ENCODE results near the gene PRICKLE4. TPM values are rescaled to one million over a fixed set of nuclear protein-coding genes. Genes with fewer than 3 reads are reported as not detected.
A peak's percentile ranks its signal among the peaks of the same experiment; 100 is the strongest.

PRICKLE4 gene, protein sequence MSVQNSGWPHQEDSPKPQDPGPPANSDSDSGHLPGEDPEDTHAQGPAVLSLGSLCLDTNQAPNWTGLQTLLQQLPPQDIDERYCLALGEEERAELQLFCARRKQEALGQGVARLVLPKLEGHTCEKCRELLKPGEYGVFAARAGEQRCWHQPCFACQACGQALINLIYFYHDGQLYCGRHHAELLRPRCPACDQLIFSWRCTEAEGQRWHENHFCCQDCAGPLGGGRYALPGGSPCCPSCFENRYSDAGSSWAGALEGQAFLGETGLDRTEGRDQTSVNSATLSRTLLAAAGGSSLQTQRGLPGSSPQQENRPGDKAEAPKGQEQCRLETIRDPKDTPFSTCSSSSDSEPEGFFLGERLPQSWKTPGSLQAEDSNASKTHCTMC
- total RNA-seq: 2.6 TPM

DNA sequence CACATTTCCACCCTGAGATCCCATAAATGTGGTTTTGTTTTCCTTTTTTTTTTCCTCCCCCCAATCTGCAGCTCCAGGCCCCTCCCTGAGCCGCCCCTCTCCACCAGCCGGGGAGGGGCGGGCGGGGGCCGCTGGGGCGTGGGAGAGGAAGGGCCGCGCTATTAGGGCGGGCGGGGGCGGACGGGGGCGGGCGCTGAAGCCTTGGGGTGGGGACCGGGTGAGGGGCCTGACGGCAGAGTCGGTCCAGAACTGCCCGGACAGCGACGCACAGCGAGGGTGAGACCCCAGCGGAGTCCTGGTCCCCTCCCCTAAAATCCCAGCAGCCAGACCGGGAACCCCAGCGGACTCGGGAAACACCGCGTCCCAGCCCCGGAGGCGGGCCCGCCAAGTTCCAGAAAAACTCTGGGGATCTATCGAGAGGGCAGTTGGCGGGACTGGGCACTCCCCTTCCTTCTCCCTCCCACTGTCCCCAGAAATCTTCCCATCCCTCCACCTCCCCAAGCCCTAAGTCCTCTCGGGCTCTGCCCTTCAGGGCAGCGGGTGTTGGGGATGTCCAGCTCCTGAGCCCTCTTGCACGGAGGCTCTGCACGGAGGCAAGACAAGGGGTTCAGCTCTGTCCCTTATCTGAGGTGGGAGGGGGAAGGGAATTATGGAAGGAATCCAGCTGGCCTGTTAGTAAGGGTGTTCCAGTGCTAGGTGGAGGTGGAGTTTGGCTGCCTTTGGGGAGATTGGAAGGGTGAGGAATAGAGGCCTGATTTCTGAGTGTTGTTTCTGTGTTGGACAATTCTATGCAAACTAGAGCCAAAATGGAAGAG, at the start of gene PRICKLE4:
Gene PRICKLE4, plus strand, starts transcription at position 232 of the 815 bp plus-strand sequence. CDS start 2,692 bp downstream, outside the sequence.
- Histone ChIP-seq H3K27ac (ENCODE audit: low read depth, low read length) (peak within 1 kb of the TSS; percentile 42), H3K9me3 (ENCODE audit: control insufficient read depth in 3 of 3, low read length in 3 of 3) (no peaks in the 10 kb centered on the region), H3K36me3 (ENCODE audit: control insufficient read depth in 3 of 3, insufficient read depth in 3 of 3, low read length in 3 of 3) (peaks cover 6 to 18% (median 8%) of the 10 kb centered on the region in 3 donors), H3K4me3 (ENCODE audit: low read length in 3 of 3) (peak within 1 kb of the TSS; percentile 78 to 83 (median 81)), H3K9ac (ENCODE audit: low read depth in 1 of 3, low read length in 3 of 3) (peak within 1 kb of the TSS; percentile 70 to 83 (median 71)), H3K27me3 (ENCODE audit: control insufficient read depth in 3 of 3, insufficient read depth in 3 of 3, low read length in 3 of 3) (no peaks in the 10 kb centered on the region), H3K4me1 (ENCODE audit: control insufficient read depth in 3 of 3, insufficient read depth in 3 of 3, low read length in 3 of 3) (peaks cover 29 to 42% (median 30%) of the 10 kb centered on the region in 3 donors)

DNA sequence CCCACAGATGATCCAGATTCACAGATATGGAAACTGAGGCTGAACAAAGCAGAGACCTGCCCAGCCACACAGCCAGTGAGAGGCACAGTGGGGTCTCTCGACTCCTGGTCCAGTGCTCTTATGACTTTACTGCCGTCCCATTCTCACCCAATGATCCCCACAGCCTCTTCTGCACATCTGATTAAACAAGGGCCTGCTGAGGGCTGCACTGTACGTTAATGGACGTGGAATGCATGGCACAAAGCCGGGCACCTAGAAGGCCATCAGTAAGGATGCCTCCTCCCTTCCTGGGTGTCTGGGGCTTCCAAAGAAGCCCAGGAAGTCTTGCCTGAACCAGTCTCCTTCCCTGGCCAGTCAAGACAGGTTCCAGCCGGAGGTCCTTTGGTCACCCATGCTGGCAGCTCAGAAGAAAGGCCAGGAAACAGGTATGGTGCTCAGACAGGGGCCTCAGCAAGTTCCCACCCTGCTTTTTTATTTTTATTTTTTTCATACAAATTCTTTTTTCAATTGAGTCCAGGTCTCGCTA, 49.0 kb upstream of the PRICKLE4 start:
- Histone ChIP-seq H3K4me1 (ENCODE audit: control insufficient read depth in 3 of 3, insufficient read depth in 3 of 3, low read length in 3 of 3) (peaks cover 70 to 80% (median 77%) of the 10 kb centered on the region in 3 donors), H3K4me3 (ENCODE audit: low read length in 3 of 3) (peak overlapping the region in 2 of 3 donors; percentile 77 to 78), H3K27ac (ENCODE audit: low read depth, low read length) (peak overlapping the region; percentile 45), H3K27me3 (ENCODE audit: control insufficient read depth in 3 of 3, insufficient read depth in 3 of 3, low read length in 3 of 3) (no peaks in the 10 kb centered on the region), H3K9me3 (ENCODE audit: control insufficient read depth in 3 of 3, low read length in 3 of 3) (no peaks in the 10 kb centered on the region), H3K9ac (ENCODE audit: low read depth in 1 of 3, low read length in 3 of 3) (peak overlapping the region; percentile 63 to 87 (median 66)), H3K36me3 (ENCODE audit: control insufficient read depth in 3 of 3, insufficient read depth in 3 of 3, low read length in 3 of 3) (peaks cover 0 to 3% (median 0%) of the 10 kb centered on the region in 3 donors)

DNA sequence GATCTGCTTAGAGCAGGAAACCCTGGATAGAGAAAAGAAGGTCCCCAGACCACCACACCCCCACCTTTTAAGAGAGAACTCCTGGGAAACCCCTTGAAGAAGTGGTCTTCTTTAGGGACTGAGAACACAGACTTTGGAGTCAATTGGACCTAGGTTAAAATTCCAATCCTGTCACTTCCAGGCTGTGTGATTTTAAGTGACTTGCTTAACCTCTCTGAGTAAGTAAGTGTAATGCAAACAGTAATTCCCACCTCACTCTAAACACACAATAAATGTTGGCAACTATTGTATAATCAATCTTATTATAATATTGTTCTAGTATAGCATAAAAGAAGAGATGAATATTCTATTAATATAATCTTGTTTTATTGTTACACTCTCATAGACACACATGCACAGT, 48.4 kb upstream of the PRICKLE4 start:
- Histone ChIP-seq H3K9me3 (ENCODE audit: control insufficient read depth in 3 of 3, low read length in 3 of 3) (no peaks in the 10 kb centered on the region), H3K27ac (ENCODE audit: low read depth, low read length) (peak overlapping the region; percentile 45), H3K27me3 (ENCODE audit: control insufficient read depth in 3 of 3, insufficient read depth in 3 of 3, low read length in 3 of 3) (no peaks in the 10 kb centered on the region), H3K36me3 (ENCODE audit: control insufficient read depth in 3 of 3, insufficient read depth in 3 of 3, low read length in 3 of 3) (peaks cover 0 to 3% (median 0%) of the 10 kb centered on the region in 3 donors), H3K9ac (ENCODE audit: low read depth in 1 of 3, low read length in 3 of 3) (peak overlapping the region in 2 of 3 donors; percentile 81 to 87), H3K4me1 (ENCODE audit: control insufficient read depth in 3 of 3, insufficient read depth in 3 of 3, low read length in 3 of 3) (peaks cover 66 to 74% (median 72%) of the 10 kb centered on the region in 3 donors), H3K4me3 (ENCODE audit: low read length in 3 of 3) (peak overlapping the region in 2 of 3 donors; percentile 77 to 78)

DNA sequence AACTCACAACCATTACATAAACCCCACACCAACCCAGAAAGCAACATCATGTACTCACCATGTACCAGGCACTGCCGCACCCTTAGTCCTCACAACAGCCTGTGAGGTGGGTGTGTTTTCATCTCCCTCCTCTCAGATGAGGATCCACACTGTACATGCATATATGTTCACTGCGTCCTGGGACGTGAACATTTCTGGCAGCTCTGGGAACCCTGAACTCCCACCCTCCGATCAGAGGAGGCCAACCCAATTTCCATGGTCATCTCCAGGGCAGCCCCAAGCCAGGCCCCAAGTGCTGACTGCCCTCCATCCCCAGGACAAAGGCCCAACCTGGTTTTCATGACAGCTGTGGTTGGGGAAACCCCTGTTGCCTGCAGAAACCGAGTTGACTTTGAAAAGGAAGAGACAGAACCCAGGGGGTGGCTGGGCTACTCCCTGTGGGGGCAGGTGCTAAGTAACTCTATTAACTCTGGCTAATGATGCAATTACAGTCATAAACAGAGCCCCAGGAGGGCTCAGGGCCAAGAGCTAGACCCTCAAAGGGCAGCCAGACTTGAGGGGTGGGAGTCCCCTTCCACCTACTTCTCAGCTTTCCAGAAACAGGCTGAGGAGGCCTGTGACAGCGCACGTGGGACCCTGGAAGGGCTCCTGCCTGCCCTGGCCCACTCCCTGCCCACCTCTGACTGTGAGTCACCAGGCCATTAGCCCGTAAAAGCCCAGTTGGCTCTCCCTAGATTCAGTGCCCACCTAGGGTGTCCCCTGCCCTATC, 47.8 kb upstream of the PRICKLE4 start:
- peaks cover 62 to 68% (median 66%) of the 10 kb centered on the region in 3 donors for H3K4me1 ChIP-seq (ENCODE audit: control insufficient read depth in 3 of 3, insufficient read depth in 3 of 3, low read length in 3 of 3)
- peak overlapping the region; percentile 95 for H3K27ac ChIP-seq (ENCODE audit: low read depth, low read length)
- peak overlapping the region; percentile 77 to 81 (median 78) for H3K4me3 ChIP-seq (ENCODE audit: low read length in 3 of 3)
- peaks cover 0 to 3% (median 0%) of the 10 kb centered on the region in 3 donors for H3K36me3 ChIP-seq (ENCODE audit: control insufficient read depth in 3 of 3, insufficient read depth in 3 of 3, low read length in 3 of 3)
- peak overlapping the region; percentile 81 to 87 (median 85) for H3K9ac ChIP-seq (ENCODE audit: low read depth in 1 of 3, low read length in 3 of 3)
- no peaks in the 10 kb centered on the region for H3K9me3 ChIP-seq (ENCODE audit: control insufficient read depth in 3 of 3, low read length in 3 of 3)
- no peaks in the 10 kb centered on the region for H3K27me3 ChIP-seq (ENCODE audit: control insufficient read depth in 3 of 3, insufficient read depth in 3 of 3, low read length in 3 of 3)

DNA sequence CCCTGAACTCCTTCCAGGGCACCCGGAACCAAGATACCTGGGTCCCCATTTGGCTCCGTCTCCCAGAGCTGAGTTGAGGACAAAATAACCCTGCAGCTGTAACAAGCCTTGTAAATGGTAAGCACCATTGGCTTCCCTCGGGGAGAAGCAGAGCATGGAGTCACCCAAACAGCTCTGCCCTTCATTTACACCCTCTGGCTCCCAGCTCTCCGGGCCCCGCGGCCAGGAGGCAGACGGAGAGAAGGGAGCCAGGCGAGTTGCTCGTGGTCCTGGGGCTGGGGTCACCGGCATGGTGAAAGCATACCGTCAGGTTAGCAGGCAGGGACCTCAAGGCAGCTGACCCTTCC, 47.2 kb upstream of the PRICKLE4 start:
- Histone ChIP-seq H3K27ac (ENCODE audit: low read depth, low read length) (peak overlapping the region; percentile 95), H3K4me1 (ENCODE audit: control insufficient read depth in 3 of 3, insufficient read depth in 3 of 3, low read length in 3 of 3) (peaks cover 57 to 63% (median 61%) of the 10 kb centered on the region in 3 donors), H3K4me3 (ENCODE audit: low read length in 3 of 3) (peak overlapping the region; percentile 77 to 81 (median 78)), H3K27me3 (ENCODE audit: control insufficient read depth in 3 of 3, insufficient read depth in 3 of 3, low read length in 3 of 3) (no peaks in the 10 kb centered on the region), H3K9ac (ENCODE audit: low read depth in 1 of 3, low read length in 3 of 3) (peak overlapping the region; percentile 81 to 87 (median 85)), H3K9me3 (ENCODE audit: control insufficient read depth in 3 of 3, low read length in 3 of 3) (no peaks in the 10 kb centered on the region), H3K36me3 (ENCODE audit: control insufficient read depth in 3 of 3, insufficient read depth in 3 of 3, low read length in 3 of 3) (peaks cover 0 to 3% (median 0%) of the 10 kb centered on the region in 3 donors)

DNA sequence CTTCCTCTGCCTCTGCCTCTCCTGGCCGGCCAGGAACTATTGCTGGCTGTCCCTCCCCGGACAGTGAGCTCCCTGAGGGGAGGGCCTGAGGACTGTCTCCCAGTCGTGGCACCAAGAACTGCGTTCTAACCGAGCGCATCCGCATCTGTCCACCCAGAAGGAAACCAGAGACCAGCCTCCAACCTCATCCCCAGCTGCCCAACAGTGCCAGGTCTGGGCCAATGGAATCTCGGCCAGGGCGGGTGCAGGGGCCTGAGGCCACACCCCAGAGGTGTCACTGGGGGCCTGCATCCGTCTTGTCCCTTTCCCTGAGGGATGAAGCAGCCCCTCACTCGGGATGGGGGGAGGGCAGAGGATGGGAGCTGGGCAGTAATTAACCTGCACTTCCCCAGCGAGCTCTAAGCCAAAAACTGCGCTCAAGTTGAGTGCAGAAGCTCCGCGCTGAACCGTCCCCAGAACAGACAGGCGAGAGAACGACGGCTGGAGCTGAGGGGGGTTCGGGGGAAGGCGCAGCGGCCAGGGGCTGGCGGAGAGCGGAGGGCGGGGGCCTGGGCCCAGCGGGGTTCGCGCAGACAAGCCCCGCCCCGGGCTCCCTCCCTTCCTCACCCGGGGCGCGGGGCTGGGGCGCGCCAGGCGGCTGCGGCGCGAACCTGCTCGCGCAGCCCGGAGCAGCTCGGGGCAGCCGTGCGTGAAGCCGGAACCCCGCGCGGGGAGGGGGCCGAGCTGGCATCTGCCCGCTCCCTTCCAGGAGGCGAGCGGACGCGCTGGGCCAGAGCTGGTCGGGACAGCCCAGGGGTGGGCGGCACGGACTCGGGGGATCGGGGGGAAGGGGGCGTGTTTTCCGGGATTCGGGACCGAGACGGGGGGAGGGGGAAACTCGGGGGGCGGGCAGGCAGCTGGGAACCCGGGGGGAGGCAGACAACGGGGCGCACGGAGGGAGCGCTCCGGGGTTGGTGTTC, 46.6 kb upstream of the PRICKLE4 start:
- Histone ChIP-seq H3K27ac (ENCODE audit: low read depth, low read length) (peak overlapping the region; percentile 95), H3K27me3 (ENCODE audit: control insufficient read depth in 3 of 3, insufficient read depth in 3 of 3, low read length in 3 of 3) (no peaks in the 10 kb centered on the region), H3K36me3 (ENCODE audit: control insufficient read depth in 3 of 3, insufficient read depth in 3 of 3, low read length in 3 of 3) (peaks cover 0 to 3% (median 0%) of the 10 kb centered on the region in 3 donors), H3K4me1 (ENCODE audit: control insufficient read depth in 3 of 3, insufficient read depth in 3 of 3, low read length in 3 of 3) (peaks cover 50 to 56% (median 56%) of the 10 kb centered on the region in 3 donors), H3K4me3 (ENCODE audit: low read length in 3 of 3) (peak overlapping the region; percentile 77 to 81 (median 78)), H3K9me3 (ENCODE audit: control insufficient read depth in 3 of 3, low read length in 3 of 3) (no peaks in the 10 kb centered on the region), H3K9ac (ENCODE audit: low read depth in 1 of 3, low read length in 3 of 3) (peak overlapping the region; percentile 85 to 93 (median 87))

DNA sequence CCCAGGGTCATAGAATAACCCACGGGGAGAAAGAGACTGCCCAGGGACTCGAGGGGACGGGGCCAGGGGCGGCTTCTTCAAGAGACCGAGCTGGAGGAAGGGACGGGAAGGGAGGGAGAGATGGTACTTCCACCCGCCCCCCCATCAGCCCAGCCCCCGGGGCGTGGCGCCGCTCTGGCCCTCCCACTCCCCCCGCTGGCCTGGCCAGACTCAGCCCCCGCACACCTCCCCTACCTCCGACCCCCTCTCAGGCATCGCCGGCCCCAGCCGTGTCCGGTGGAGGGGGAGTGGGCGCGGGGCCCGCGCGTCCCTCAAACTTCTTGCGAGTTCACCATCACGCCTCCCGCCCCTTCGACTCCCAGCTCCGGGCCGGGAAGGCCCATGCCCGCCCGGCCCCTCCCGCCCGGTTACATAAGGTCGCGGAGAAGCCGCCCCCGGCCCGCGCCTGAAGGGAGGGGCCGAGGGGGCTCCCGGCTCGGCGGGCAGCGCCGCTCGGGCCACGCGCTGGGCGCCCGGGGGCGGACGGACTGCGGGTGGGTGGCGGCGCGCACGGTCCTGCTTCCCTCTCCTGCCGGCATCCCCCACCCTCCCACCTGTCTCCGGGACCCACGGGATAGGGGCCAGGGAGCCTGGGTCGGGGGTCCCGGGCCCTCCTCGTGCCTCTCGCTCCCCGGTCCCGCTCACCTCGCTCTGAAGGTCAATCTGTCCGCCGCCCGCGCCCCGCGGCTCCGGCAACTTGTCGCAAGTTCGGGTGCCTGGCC, 45.7 kb upstream of the PRICKLE4 start:
- Histone ChIP-seq H3K4me3 (ENCODE audit: low read length in 3 of 3) (peak overlapping the region; percentile 74 to 81 (median 78)), H3K9me3 (ENCODE audit: control insufficient read depth in 3 of 3, low read length in 3 of 3) (no peaks in the 10 kb centered on the region), H3K27me3 (ENCODE audit: control insufficient read depth in 3 of 3, insufficient read depth in 3 of 3, low read length in 3 of 3) (no peaks in the 10 kb centered on the region), H3K4me1 (ENCODE audit: control insufficient read depth in 3 of 3, insufficient read depth in 3 of 3, low read length in 3 of 3) (peaks cover 41 to 48% (median 47%) of the 10 kb centered on the region in 3 donors), H3K27ac (ENCODE audit: low read depth, low read length) (peak overlapping the region; percentile 95), H3K36me3 (ENCODE audit: control insufficient read depth in 3 of 3, insufficient read depth in 3 of 3, low read length in 3 of 3) (peaks cover 0 to 3% (median 0%) of the 10 kb centered on the region in 3 donors), H3K9ac (ENCODE audit: low read depth in 1 of 3, low read length in 3 of 3) (peak overlapping the region; percentile 85 to 93 (median 87))
